Mesodermal cell (in vitro differentiated cells): Measurements from ENCODE around the gene TIMP3.

Experiments
- H3K27ac ChIP-seq: 2 replicates; pipeline ENCODE4 v1.7.0; 2013; ENCODE audit warnings: mild to moderate bottlenecking, low read depth, low read length, moderate library complexity; ENCODE audit not compliant: severe bottlenecking
- H3K36me3 ChIP-seq: 2 replicates; pipeline ENCODE4 v1.7.1; 2013; ENCODE audit warnings: mild to moderate bottlenecking, low read length, moderate library complexity; ENCODE audit not compliant: control insufficient read depth, insufficient read depth
- H3K4me1 ChIP-seq: one replicate; pipeline ENCODE4 v1.7.1; 2013; ENCODE audit warnings: mild to moderate bottlenecking, low read length; ENCODE audit not compliant: insufficient read depth, control insufficient read depth, poor library complexity, severe bottlenecking
- H3K4me3 ChIP-seq: 2 replicates; pipeline ENCODE4 v1.7.0; 2013; ENCODE audit warnings: low read length, control low read depth, mild to moderate bottlenecking; ENCODE audit not compliant: insufficient read depth, poor library complexity, severe bottlenecking; ENCODE audit errors: extremely low read depth
- H3K9me3 ChIP-seq: 2 replicates; pipeline ENCODE4 v1.7.1; 2013; ENCODE audit warnings: mild to moderate bottlenecking, low read length, moderate library complexity; ENCODE audit not compliant: control insufficient read depth
- WGBS, 2 experiments: methylation state at CpG; one replicate each; pipeline ENCODE4 v1.1.5; 2013; ENCODE audit warnings: missing lambda C conversion rate in 2 of 2; ENCODE audit not compliant: insufficient coverage in 2 of 2; 5-methylcytosine and 5-hydroxymethylcytosine counted together

The TIMP3 gene

DNA sequence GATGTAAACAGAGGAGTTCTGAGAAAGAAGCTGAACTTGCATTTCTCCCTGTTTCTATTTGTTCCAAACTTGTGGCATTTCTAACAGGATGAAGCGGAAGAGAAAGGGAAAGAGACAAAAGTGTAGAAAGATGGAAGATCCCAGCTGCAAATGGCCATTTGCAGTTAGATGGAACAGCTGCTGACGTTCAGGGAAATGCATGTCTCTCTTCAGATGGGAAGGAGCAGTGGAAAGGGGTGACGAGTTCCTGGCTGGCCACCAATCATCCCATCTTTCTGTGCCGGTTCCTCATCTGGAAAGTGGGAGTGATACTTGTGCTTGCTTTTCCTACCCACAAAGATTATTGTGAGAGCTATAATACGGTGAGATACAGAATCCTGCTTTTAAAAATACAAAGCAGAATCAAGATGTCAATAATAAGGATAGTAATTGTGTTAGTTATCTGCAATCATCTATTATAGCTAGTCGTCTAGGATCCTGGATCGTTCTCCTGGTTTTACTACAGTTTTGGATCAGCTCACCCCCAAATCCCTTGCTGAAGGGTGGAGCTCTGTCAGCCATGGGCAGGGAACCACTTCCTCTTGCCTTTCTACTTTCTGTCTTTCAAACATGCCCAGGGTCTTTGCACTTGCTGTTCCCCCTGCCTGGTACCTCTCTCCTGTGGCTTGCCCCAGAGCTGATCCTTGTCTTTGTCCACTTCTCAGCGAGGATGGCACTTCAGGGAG is 1.2 kb upstream of the TIMP3 start:
- 88 to 89% methylated on average over 4 to 5 of the region's 8 CpGs for WGBS, 2 experiments
- Histone ChIP-seq H3K27ac (no peak overlapping the region), H3K4me3 (no peak overlapping the region), H3K9me3 (no peaks in the 10 kb centered on the region), H3K4me1 (peaks cover 28% of the 10 kb centered on the region), H3K36me3 (peaks cover 3% of the 10 kb centered on the region)

DNA sequence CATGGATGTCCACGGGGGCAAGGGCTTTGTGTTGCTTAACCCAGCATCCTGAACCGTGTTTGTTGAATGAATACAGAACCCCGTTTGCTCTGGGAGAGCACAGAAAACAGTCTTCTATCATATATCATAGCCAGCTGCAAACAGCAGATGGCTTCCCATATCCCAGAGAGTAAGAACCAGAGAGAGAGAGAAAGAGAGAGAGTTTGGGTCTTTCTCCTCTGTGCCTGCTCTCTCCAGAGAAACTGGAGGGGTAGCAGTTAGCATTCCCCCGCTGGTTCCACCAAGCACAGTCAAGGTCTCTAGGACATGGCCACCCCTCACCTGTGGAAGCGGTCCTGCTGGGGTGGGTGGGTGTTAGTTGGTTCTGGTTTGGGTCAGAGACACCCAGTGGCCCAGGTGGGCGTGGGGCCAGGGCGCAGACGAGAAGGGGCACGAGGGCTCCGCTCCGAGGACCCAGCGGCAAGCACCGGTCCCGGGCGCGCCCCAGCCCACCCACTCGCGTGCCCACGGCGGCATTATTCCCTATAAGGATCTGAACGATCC is 440 bp upstream of the TIMP3 start:
- peak overlapping the region; percentile 70 for H3K4me3 ChIP-seq
- 17 to 25% methylated on average over 13 to 17 of the region's 21 CpGs for WGBS, 2 experiments
- peaks cover 8% of the 10 kb centered on the region for H3K36me3 ChIP-seq
- peaks cover 28% of the 10 kb centered on the region for H3K4me1 ChIP-seq
- H3K27ac ChIP-seq, result no peak overlapping the region
- no peaks in the 10 kb centered on the region for H3K9me3 ChIP-seq

DNA sequence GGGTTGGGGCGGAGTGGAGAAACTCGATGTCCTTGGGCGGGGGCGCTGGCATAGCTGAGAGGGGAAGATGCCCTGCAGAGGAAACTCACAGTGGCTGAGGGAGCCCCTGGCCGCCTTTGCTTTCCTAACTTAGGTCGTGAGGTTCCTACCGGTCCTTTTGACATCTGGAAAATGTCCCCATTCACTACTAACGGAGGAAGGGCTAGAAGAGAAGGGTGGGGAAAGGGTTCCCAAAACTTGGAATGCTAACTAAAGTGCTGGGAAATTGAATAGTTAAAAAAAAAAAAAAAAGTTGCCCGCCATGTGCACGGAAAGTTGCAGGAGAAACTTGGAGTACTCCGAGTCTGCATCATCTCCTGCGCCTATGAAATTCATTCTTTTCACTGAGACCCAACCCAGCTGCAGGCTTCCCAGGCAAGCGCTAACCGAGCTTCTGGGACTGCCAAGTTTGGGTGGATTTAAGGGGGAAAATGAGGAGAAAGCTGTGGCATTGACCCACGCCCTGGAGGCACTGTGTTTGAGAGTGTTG is 796 bp downstream of the TIMP3 start:
- H3K36me3 ChIP-seq, result peaks cover 11% of the 10 kb centered on the region
- H3K4me1 ChIP-seq, result peaks cover 24% of the 10 kb centered on the region
- H3K27ac ChIP-seq, result no peak overlapping the region
- H3K4me3 ChIP-seq, result peak overlapping the region; percentile 70
- H3K9me3 ChIP-seq, result no peaks in the 10 kb centered on the region
- WGBS, 2 experiments, result 8 to 11% methylated on average over 5 to 7 of the region's 15 CpGs

DNA sequence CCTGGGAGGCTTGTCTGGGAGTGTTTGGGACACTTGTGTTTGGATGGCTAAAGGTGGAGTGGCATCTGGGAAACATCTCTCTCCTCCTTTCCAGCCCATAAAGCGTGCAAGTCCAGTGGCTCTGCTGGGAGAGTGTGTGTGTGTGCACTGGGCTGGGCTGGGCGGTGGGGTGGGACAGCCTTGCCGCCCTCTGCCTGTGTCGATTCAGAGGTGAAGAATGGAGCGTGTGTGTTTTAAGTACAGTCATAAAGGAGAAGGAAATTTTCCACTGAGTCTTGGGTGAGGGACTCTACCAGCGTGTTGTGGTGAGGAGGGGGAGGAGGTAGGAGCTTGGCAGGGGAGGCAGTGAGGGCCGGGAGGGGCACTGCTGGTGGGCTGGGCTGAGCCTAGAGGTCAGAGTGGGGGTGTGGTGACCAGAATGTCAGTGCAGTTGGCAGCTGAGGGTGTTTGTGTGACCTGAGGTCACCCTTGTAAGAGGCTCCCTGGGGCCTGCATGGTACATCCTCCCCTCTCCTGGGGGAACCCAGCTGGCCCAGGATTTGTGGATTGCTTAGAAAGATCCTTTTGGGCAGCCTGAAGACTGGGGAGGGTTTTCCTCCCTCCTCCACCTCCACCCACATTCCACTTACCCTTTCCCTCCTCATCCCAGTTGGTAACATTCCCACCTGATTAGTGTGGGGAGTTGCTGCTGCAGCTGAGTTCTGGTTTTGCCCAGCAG is 1.7 kb downstream of the TIMP3 start:
- no peaks in the 10 kb centered on the region for H3K9me3 ChIP-seq
- H3K27ac ChIP-seq, result no peak overlapping the region
- H3K36me3 ChIP-seq, result peaks cover 17% of the 10 kb centered on the region
- 60 to 63% methylated on average over 6 of the region's 7 CpGs for WGBS, 2 experiments
- peak overlapping the region; percentile 70 for H3K4me3 ChIP-seq
- peaks cover 24% of the 10 kb centered on the region for H3K4me1 ChIP-seq

DNA sequence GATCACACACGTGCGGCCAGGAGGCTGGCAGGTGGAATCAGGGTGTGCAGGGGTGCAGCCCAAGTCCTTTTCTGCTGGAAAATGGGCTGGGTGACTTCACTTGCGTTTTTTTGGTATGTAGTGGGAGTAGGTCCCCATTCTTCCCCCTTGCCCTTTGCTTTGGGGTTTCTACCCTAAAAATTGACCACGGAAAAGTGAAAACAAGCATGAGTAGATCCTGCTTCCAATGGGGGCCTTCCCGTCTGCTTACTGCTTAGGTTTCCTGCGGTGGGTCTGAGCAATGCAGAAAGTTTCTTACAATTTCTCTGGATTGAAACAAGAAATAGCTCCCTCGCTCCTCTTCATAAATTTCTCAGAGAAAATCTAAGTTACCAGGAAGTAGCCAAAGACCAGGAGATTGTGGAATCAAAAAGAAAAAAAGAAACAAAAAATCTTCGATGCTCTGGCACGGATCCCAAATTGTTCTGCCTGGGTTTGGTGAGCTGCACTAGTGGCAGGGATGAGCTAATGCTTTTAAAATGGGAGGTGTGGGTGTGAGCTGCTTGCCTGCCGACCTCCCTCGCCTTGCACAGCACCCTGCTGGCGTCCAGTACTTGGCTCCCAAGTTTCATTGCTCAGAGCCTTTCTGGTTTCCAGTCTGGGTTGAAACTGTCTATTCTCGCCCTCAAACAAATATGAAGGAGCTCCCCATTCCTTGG is 2.4 kb downstream of the TIMP3 start:
- peaks cover 24% of the 10 kb centered on the region for H3K36me3 ChIP-seq
- peak overlapping the region; percentile 70 for H3K4me3 ChIP-seq
- no peak overlapping the region for H3K27ac ChIP-seq
- no peaks in the 10 kb centered on the region for H3K9me3 ChIP-seq
- peaks cover 24% of the 10 kb centered on the region for H3K4me1 ChIP-seq
- WGBS, 2 experiments, result 83 to 86% methylated on average over 7 to 9 of the region's 13 CpGs

DNA sequence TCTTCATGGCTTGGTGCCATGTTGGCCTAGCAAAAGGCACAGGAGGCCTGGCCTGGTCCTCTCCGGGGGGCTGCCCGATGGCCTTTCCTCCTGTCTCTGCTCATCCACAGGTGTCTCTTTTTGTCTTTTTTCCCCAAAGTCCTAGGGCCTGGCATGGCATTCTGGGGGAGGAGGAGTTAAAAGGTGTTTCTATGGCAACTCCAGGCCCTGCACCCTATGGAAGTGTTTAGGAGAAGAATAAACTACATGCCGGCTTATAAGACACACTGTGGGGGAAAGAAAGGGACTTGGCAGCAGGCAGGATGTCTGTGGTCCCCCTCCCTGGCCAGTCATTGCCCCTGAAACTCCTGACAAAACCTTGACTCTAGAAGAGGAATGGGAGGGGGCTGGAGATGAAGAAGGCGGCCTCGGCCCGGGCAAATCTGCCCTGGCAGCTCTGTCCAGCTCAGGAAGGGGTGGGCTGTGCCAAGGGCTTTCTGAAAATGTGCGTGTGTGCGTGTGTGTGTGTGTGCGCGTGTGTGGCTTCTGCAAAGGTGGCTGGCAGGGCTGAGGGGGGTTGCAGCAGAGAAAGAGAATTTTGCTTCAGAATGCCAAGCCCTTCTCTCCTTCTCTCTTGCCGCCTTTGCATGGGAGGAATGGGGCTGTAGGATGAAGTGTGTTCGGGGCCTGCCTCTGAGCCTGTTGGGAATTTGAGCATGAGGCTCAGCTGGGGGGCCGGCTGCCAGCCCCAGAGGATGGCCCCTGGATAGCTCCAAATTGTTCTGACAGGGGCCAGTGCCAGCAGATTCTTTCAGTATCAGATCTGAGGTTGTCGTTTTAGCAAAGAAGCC is 3.2 kb downstream of the TIMP3 start:
- Histone ChIP-seq H3K27ac (no peak overlapping the region), H3K4me3 (peak overlapping the region; percentile 1), H3K36me3 (peaks cover 29% of the 10 kb centered on the region), H3K4me1 (peaks cover 31% of the 10 kb centered on the region), H3K9me3 (no peaks in the 10 kb centered on the region)
- 72 to 83% methylated on average over 9 to 13 of the region's 14 CpGs for WGBS, 2 experiments

DNA sequence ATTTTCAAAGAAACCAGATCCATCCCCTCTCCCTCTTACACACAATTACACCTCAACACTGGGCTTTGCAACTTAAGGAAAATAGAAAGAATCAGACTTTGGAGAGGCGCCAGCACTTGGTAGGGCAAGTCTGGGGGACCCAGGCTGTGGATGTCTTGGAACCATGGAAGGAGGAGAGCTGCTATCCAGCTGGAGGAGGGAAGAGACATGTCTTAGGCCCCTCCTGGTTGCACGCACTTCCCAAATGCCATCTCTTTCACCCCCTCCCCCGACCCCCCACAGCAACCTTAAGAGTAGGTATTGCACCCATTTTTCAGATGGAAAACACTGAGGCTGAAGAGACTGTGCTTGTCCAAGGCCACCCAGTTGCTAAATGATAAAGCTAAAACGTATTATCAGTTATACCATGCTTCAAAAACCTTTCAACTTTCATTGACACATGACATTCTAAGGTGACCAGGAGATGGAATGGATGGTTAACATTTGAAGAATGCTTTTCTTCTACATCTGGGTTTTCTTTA is 3.9 kb downstream of the TIMP3 start:
- no peak overlapping the region for H3K27ac ChIP-seq
- no peaks in the 10 kb centered on the region for H3K9me3 ChIP-seq
- peaks cover 32% of the 10 kb centered on the region for H3K4me1 ChIP-seq
- H3K36me3 ChIP-seq, result peaks cover 29% of the 10 kb centered on the region
- no peak overlapping the region for H3K4me3 ChIP-seq
- 87% methylated on average over 3 of the region's 4 CpGs; no CpG with 5 or more reads in 1 of the 2 experiments for WGBS, 2 experiments

DNA sequence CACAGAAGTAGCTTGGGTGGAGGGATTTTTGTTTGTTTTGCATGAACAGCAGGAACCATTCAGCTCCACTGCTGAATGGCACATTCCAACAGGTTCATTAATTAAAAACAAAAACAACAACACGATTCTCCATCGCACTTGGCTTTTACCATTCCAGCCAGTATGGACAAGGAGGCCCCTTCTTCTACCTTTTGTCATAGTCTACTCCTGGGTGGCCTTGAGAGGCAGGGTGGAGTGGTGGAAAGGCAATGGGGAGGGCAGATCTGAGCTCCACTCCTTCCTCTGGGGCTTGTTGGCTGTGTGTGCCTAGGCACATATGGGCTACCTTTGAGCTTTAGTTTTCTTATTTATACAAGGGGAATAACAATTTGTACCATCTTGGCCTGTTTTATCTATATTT is 4.8 kb downstream of the TIMP3 start:
- H3K4me3 ChIP-seq, result no peak overlapping the region
- H3K36me3 ChIP-seq, result peaks cover 33% of the 10 kb centered on the region

DNA sequence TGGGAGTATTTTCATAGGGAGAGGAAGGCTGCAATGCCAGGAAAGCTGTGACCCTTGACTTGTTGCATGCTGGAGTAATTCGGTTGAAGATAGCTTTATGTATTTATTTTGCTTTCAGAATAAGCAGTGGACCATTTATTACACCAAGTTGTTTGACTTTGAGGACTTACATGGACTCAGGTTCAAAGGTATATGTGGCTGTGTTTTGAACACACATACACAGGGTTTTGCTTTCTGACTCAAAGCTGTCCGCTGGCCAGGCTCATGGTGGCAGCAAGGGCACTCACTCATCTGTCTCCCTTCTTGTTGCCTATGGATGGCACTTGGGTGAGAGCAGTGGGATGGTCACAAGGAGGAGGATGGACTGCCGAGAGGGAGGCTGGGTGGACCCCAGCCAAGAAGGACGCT is 6.5 kb downstream of the TIMP3 start:
- Histone ChIP-seq H3K27ac (no peak overlapping the region), H3K36me3 (peaks cover 48% of the 10 kb centered on the region), H3K4me3 (no peak overlapping the region), H3K4me1 (peaks cover 37% of the 10 kb centered on the region), H3K9me3 (no peaks in the 10 kb centered on the region)
- WGBS, 2 experiments, result 100% methylated on average over 2 to 3 of the region's 4 CpGs

More for the DNA sequence above, 4.8 kb downstream of the TIMP3 start:
- no CpG with 5 or more reads among the region's 2 CpGs for WGBS, 2 experiments
- Histone ChIP-seq H3K4me1 (peaks cover 37% of the 10 kb centered on the region), H3K9me3 (no peaks in the 10 kb centered on the region), H3K27ac (no peak overlapping the region)
